Activated CD4-positive, alpha-beta T cell treated with anti-CD3 and anti-CD28 coated beads for 4 hours (primary cell): ENCODE measurements around the gene CETP.
A peak's percentile ranks its signal among the peaks of the same experiment; 100 is the strongest.
"Not testable (repeated sequence)": the region's sequence is repeated elsewhere in the genome, so short reads cannot be mapped to it uniquely, and the experiment has no call there.

ENCODE experiments used
- DNase-seq, 2 donors: peaks; one replicate each; pipeline ENCODE4 v3.0.0-alpha.2; 2020

CETP gene

DNA sequence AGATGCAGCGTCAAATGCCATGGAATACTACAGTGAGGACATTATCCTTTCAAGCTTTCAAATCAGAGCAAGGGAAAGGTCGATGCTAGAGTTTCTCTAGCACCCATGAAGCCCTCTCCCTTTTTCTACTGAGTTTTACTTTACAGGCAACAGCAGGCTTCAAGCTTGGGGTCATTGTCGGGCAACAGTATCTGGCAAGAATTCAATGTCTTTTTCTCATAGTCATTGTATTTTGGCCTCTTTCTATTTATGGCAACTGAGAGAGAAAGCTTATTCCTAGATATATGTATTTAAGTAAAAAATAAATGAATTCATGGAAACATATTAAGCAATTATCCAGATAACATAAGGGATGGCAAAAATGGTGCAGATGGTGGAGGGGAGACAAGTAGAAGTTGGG is 364 bp upstream of the CETP start:
- no peak for DNase-seq

DNA sequence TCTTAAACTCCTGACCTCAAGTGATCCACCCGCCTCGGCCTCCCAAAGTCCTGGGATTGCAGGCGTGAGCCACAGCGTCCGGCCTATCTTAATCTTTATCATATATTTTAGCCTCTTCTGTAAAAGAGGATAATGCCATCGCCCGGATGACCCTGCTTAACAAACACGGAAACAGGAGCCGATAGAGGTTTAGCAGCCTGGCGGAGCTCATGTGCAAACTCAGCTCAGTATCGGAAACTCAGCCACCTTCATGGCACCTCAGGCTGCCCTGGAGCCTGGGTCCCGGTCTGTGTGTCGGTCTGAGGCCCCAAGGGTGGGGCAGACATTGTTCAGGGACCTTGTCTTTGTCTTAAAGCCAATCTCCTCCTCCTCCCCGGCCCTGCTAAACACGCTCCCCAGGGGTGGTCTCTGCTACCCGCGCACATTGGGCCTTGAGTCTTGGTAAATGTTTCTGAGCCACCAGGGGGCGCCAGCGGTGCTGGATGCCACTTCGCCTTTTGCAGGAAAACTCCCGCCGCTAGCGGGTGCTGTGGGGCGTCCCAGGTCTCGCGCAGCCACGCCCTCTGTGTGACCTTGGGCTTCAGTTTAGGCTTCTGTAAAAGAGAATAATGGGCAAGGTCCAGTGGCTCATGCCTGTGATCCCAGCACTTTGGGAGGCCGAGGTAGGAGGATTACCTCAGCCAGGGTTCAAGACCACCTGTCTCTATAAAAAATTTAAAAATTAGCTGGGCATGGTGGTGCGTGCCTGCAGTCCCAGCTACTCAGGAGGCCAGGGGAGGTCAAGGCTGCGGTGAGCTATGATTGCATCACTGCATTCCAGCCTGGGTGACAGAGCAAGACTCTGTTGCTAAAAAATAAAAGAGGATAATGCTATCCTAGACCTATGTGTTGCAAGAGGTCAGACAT is 2.7 kb downstream of the CETP start:
- DNase-seq: peak; percentile 95 to 97

DNA sequence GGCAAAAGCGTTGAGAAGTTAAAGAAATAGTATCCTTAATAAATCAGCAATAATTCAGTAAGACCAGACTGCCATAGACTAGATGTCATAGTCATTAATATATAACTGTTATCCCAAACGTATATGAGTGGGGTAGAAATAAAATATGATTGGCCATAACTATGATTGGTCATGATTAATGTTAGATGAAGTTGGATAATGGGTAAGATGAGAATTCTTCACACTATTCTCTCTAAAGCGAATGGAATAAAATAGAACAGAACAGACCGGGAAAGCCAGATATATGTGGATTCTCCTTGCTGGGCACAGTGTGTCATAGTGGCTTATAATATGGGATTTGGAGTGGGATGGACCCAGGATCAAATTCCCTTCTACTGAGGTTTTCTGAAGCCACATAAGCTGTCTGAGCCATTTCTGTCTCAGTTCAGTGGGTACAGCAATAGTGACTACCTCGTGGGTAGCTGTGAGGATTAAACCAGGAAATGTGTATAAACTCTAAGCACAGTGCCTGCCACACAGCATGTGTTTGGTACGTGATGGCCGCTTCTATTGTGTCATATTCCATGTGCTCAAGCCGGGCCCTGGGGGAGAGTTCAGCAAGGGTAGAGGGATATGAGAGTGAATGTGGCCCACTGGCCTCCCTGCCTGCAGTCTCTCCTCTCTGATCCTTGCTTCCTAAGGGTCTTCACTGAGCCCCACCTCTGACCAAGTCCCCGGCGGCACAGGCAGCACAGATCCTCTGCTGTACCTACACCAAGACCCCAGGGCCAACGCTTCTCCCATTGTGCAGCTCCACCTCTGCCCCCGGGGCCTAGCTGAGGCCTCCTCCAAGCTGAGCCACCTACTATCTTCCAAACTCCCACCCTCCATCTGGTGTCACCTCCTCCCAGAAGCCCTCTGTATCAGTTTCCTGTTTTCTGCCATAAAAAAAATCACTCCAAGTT is 3.7 kb downstream of the CETP start:
- no peak for DNase-seq

DNA sequence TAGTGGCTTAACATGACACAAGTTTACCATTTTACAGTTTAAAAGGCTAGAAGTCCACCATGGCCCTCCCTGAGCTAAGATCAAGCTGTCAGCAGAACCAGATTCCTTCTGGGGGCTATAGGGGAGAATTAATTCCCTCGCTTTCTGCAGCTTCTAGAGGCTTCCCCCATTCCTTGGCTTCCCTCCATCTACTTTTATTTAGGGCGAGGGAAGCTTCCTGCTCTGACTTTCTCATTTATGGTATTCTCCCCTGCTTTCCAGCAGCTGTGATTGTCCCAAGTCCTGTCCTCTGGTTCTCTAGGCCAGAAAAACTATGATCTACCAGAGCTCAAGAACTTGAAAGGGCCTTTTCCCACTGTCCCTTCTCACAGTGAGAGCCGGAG is 4.3 kb downstream of the CETP start:
- no peak for DNase-seq

DNA sequence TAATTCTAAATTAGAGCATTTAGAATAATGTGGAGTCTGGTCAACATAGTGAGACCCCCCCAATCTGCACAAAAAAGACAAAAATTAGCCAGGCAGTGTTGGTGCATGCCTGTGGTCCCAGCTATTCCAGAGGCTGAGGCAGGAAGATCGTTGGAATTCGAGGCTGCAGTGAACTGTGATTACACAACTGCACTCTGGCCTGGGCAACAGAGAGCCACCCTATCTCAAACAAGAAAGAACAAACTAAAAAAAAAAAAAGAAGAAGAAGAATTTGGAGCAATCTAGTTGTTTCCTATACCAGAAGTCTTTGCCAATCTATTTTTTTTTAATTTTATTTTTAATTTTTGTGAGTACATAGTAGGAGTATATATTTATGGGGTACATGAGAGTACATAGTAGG is 6.0 kb downstream of the CETP start:
- DNase-seq: no peak

DNA sequence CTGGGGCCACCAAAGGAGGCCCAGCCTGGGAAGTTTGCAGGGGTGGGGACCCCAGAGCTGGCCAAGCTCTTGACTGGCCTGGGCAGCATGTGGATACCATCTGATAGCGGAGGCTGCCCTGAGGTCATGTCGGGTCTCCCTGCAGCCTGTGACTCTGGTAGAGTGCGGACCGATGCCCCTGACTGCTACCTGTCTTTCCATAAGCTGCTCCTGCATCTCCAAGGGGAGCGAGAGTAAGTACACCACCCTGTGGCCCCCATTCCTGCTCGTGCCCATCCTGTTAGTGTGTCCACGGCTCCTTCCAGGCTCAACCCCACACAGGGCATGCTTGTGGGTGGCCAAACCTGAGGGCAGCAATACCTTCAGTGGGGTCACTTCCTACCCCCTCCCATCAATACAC is 8.0 kb downstream of the CETP start:
- DNase-seq: no peak

DNA sequence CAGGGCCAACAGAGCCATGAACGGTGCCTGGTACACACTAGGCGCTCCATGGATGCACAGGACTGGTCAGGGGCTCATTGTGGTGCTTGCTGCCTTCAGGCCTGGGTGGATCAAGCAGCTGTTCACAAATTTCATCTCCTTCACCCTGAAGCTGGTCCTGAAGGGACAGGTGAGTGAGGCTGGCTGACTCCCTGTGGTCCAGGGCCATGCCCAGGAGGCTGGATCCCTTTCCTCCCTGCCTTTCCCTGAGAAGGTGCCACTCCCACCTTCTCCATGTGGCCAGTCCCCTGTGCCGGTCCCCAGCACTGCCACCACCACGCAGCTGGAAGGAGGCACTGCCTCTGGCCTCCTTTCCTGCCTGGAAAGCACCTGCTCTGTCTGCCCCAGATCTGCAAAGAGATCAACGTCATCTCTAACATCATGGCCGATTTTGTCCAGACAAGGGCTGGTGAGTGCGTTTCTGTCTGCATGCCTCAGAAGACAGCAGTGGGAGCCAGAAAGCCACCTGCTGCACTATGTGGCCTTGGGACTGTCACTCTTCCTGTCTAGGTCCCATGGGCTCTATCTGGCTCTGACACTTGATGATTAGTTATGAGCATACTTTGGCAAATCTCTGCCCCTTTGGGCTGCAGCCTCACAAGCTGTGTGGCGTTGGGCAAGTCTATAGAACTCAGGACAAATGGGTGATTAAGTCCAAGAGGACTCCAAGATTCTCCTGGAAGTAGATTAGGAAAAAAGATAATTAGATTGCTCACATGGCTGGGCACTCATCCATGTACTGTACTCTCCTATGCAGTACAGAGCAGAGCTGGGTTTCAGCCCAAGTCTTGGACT is 9.4 kb downstream of the CETP start:
- no peak for DNase-seq

DNA sequence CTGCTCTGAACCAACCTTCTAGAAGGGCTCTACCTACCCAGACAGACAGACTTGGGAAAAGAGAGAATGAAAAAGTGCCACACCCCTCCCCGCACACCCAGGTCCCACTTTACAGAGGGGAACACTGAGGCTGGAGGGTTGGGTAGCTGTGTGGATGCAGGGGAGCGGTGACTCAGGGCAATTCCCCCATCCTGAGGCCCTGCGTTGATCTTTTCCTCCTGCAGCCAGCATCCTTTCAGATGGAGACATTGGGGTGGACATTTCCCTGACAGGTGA is 10.0 kb downstream of the CETP start:
- DNase-seq: no peak

DNA sequence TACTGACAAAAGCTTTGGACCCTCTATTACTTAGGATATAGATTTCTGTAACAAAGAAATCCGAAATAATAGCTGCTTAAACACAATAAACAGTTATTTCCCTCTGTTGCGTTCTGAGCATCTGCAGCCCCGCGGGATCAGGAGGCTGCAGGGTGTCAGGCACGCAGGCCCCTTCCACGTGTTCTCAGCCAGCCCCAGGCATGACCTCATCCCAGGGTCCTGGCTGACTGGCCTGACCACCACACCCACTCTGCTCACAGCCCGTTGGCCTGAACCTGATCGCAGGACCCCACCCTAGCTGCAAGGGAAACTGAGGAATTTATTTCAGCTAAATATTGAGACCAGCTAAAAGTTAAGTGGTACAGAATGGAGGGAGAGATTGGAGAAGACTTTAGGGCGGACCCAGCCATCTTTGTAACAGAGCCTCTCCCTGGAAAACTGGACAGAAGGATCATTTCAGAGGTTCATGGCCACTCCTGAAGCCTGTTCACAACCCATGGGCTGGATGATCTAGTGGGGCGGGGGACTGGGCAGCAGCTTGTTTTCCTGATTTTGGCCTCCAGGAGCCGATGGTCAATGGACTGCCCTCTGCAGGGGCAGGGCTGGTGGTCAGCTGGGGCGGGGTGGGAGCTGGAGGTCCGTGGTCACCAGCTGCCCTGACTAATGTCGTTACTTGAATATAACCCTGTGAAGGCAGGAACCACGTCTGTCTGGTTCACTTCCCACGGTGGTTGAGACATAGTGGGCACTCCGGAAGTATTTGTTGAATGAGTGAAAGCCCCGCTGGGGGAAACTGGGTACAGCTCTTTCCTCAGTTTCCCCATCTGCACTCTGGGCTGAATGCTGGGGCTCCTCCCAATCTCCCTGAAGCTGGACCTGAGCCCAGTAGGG is 10.9 kb downstream of the CETP start:
- no peak for DNase-seq

DNA sequence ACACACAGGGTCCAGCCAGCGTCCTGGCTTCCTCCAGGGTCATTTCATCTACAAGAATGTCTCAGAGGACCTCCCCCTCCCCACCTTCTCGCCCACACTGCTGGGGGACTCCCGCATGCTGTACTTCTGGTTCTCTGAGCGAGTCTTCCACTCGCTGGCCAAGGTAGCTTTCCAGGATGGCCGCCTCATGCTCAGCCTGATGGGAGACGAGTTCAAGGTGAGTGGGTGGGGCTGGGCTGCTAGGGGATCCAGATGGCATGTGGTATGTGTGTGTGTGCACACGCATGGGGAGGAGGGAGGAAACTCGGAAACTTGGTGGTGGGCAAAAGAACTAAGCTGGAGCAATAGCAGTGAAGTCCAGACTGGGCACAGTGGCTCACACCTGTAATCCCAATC is 11.5 kb downstream of the CETP start:
- no peak for DNase-seq

DNA sequence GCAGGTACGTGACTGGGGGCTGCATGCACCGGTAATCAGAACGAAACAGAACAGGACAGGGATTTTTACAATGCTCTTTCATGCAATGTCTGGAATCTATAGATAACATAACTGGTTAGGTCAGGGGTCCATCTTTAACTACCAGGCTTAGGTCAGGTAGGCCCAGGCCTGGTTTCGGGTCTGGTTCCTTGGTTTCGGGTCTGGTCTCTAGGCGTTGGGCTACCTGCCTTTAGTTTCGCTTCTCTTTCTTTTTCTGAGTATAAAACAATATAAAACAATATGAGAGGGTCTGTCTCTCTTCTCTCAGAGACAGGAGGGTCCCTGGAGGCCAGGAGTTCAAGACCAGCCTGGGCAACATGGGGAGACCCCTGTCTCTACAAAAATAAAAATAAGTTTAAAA is 12.1 kb downstream of the CETP start:
- not testable (repeated sequence) for DNase-seq

DNA sequence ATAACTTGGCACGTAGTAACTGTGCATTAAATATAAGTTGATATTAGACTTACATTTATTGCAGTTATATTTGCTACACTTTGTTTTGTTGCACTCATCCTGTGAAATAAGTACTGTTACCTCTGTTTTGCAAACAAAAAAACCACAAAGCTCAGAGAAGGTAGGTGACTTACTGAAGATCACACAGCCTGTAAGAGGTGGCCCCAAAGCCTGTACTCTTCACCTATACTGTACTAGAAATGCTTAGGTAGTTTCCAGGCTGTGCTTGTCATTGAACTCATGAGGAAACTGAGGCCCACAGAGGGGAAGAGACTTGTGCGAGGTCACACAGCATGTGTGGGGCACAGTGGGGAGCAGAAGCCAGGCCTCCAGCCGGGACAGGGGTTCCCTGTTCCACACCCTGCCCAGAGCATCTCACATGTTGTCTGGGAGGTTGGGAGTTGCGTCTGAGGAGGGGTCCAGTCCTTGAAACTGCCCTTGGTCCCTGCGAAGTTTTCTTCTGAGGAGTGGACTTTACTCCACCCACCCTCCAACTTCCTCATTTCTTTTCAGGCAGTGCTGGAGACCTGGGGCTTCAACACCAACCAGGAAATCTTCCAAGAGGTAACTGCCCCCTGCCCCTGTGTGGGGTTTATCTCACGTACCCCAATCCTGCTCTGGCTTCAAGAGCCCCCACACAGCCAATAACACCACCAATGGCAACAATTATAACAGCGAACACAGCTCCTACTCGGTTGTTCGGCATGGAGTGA is 13.0 kb downstream of the CETP start:
- no peak for DNase-seq

DNA sequence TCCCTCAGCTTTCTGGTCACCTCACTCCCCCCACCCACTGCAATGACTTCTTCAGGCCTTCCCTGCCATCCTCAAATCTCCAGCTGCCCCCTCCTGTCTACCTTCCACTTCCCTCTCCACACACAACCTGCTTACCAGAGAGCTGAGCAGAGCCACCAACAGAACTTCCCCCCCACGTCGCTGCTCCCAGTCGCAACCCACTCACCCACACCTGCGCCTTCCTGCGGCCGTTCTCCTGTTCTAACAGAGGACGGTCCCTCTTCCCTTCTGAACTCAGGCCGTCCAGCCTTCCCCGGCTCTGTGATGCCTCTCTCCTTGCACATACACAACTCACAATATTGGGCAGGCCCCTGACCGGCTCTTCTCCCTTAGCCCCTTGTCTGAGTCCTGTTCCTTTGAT is 14.0 kb downstream of the CETP start:
- no peak for DNase-seq

DNA sequence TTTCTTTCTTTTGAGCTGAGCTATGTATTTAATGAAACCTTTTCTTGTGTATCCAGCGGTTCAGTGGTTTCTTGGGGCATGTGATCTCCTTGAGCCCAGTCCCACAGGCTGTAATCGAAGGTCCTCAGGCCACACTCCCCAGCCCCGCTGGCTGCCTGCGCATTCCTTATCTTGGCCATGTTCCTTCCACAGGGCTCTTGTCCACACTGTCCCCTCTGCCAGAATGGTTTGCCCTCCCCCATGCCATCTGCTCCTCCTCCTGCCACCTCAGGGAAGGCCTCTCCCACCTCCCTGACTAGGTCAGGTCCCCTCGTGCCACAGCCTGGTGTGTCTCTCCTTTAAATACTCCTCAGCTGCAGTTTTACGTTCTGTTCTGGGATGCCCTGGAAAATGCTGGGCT is 15.5 kb downstream of the CETP start:
- no peak for DNase-seq

DNA sequence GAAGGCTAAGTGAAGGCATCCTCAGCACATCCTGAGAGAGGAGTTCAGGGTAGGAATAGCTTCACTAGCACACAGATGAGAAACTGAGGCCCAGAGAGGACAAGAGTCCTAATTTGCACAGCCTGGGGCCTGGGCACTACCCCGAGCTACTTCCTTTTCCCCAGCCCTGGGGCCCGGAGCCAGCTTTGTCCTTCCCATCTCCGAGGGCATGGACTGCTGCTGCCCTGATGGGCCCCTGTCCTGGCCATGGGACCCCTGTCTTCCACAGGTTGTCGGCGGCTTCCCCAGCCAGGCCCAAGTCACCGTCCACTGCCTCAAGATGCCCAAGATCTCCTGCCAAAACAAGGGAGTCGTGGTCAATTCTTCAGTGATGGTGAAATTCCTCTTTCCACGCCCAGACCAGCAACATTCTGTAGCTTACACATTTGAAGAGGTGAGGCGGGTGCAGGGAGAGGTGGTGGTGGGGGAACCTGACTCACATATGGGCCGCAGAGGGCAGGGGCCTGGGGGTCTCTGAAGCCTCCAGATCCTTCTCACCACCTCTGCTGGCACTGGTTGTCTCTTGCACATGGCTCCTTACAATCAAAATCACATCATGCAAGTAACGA is 16.2 kb downstream of the CETP start:
- DNase-seq: no peak

DNA sequence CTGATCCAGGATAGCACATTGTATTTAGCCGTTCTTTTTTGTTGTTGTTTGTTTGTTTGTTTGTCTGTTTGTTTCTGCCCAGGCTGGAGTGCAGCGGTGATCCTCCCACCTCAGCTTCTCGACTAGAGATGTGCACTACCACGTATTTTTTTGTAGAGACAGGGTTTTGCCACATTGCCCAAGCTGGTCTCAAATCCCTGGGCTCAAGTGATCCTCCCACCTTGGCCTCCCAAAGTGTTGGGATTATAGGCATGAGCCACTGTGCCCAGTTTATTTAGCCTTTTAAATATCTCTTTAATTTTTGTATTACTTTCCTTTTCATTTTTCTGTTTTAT is 18.4 kb downstream of the CETP start:
- DNase-seq: no peak

DNA sequence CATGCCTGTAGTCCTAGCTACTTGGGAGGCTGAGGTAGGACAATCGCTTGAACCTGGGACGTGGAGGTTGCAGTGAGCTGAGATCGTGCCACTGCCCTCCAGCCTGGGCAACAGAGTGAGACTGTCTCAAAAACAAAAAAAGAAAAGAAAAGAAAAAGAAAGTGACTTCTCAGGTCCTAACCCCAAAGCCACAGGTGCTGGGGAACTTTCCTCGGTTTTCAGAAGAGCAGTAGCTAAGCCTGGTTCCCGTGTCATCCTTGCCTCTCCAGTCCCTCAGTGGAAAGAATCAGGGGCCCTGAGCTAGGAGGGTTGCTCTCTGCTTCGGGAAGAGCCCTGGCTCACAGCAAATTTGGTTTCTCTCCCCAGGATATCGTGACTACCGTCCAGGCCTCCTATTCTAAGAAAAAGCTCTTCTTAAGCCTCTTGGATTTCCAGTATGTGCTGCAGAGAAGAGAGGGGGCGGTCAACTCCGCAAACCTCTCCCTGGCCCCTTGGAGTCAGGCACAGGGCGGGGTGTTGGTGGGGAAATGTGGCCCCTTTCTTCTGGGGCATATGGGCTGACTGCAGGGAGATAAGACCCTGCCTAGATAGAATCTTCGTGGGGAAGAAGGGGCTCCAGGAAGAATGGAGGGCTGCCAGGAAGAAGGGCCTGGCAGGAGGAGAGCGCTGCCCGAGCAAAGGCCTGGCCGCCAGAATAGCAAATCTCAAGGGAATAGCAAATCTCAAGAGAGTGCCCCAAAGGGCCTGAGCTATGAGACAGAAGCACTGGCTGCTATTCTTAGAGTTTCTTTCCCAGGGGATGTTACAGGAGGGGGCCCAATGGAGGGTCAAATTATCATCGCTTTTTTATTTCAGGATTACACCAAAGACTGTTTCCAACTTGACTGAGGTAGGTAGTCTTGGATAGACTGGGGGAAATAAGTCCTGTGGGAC is 19.3 kb downstream of the CETP start:
- no peak for DNase-seq

DNA sequence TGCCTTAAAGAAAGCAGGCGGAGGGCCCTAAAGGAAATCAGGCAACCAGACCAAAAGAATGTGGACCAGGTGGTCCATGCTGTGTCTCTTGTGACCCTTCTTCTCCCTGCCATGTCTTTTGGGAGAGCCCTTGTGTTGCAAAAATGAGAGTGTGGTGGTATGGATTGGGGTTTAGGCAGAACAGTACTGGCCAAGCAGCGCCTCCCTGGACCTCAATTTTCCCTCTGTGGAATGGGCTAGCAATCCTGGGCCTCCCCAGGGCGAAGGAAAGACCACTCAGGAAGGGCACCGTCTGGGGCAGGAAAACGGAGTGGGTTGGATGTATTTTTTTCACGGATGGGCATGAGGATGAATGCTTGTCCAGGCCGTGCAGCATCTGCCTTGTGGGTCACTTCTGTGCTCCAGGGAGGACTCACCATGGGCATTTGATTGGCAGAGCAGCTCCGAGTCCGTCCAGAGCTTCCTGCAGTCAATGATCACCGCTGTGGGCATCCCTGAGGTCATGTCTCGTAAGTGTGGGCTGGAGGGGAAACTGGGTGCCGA is 20.1 kb downstream of the CETP start:
- DNase-seq: no peak

DNA sequence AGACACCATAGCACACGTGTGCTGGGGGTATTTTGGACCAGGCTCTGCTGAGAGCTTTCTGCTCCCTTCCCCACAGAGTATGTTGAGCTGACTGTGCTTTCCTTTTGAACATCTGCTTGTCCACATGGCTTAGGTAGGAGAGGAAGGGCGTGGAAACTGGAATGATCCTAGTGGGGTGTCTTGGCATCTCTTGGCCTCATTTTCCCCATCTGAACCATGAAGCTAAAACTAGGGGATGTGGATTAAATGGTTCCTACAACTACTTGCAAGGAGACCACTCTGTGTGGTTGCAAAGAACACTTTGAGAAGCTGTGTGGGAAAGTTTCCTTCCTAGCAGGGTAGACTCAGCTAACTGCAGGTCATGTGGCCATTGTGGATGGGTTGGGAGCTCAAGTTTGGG is 20.9 kb downstream of the CETP start:
- DNase-seq: no peak
